GM12872 (cell line): ENCODE results near the gene GOLGA6C.

ENCODE experiments used
- CTCF ChIP-seq: IDR thresholded peaks from 3 replicates; pipeline ENCODE4 v1.5.1; 2011; ENCODE audit warnings: low read depth, mild to moderate bottlenecking, low read length, moderate library complexity; ENCODE audit not compliant: insufficient read depth

GOLGA6C gene

GRCh38 chr15:75302318-75302717 is 44.2 kb downstream of the GOLGA6C start:
- no peak for TF ChIP-seq CTCF

GRCh38 chr15:75306188-75306587 is 48.1 kb downstream of the GOLGA6C start:
- no peak for TF ChIP-seq CTCF

- peak; percentile 69 for TF ChIP-seq CTCF
These were observed 49.8 kb downstream of the GOLGA6C start for GRCh38 chr15:75307778-75308390.

- no peak for TF ChIP-seq CTCF
These were observed 51.6 kb downstream of the GOLGA6C start for GRCh38 chr15:75309711-75310110.

- no peak for TF ChIP-seq CTCF
These were observed 55.1 kb downstream of the GOLGA6C start for GRCh38 chr15:75313116-75313845.

GRCh38 chr15:75314552-75315290 is 56.6 kb downstream of the GOLGA6C start:
- TF ChIP-seq CTCF: no peak
